Liver (tissue), 9 donors: ENCODE measurements around the gene ZNF217. TPM values are rescaled to one million over a fixed set of nuclear protein-coding genes. Genes with fewer than 3 reads are reported as not detected.

Source experiments
- DNase-seq: peaks from one replicate; pipeline ENCODE4 v3.0.0-alpha.2; 2017; ENCODE audit warnings: low spot score
- H3K27ac ChIP-seq, 2 donors: one replicate each; pipeline ENCODE4 v1.7.0; 2013; ENCODE audit warnings: inconsistent platforms in 2 of 2, low read length in 2 of 2, control low read depth in 1 of 2, low read depth in 1 of 2, mild to moderate bottlenecking in 1 of 2
- H3K27me3 ChIP-seq, 4 donors: one replicate each; pipeline versions ENCODE4 v1.6.1 to v1.7.0; 2013; ENCODE audit warnings: low read length in 3 of 4, inconsistent platforms in 1 of 4, mild to moderate bottlenecking in 1 of 4, moderate library complexity in 1 of 4; ENCODE audit not compliant: control insufficient read depth in 4 of 4, insufficient read depth in 4 of 4
- H3K36me3 ChIP-seq, 4 donors: one replicate each; pipeline versions ENCODE4 v1.6.1 to v1.7.0; 2013; ENCODE audit warnings: low read length in 3 of 4, mild to moderate bottlenecking in 3 of 4, low read depth in 1 of 4, moderate library complexity in 1 of 4; ENCODE audit not compliant: control insufficient read depth in 4 of 4, insufficient read depth in 3 of 4
- H3K4me1 ChIP-seq, 4 donors: one replicate each; pipeline versions ENCODE4 v1.6.1 to v1.7.0; 2013; ENCODE audit warnings: low read length in 3 of 4, mild to moderate bottlenecking in 3 of 4, moderate library complexity in 1 of 4; ENCODE audit not compliant: control insufficient read depth in 4 of 4, insufficient read depth in 4 of 4
- H3K4me3 ChIP-seq, 3 donors: one replicate each; pipeline versions ENCODE4 v1.6.1 to v1.7.0; 2013; ENCODE audit warnings: low read length in 3 of 3, control low read depth in 1 of 3, low read depth in 1 of 3, mild to moderate bottlenecking in 1 of 3
- H3K9ac ChIP-seq, 2 donors: one replicate each; pipeline ENCODE4 v1.7.0; 2013; ENCODE audit warnings: low read length in 2 of 2, mild to moderate bottlenecking in 2 of 2, moderate library complexity in 2 of 2, control low read depth in 1 of 2, low read depth in 1 of 2
- H3K9me3 ChIP-seq, 4 donors: one replicate each; pipeline versions ENCODE4 v1.6.1 to v1.7.0; 2013; ENCODE audit warnings: low read length in 3 of 4; ENCODE audit not compliant: control insufficient read depth in 4 of 4
- EGR1 ChIP-seq, 2 donors: IDR thresholded peaks; 2 replicates each; pipeline ENCODE4 v1.6.1; 2016 to 2018; ENCODE audit warnings: antibody characterized with exemption in 2 of 2, low read depth in 2 of 2
- FOXA2 ChIP-seq: IDR thresholded peaks from 2 replicates; pipeline ENCODE4 v1.6.1; 2016; ENCODE audit warnings: antibody characterized with exemption
- HNF4G ChIP-seq: IDR thresholded peaks from 2 replicates; pipeline ENCODE4 v1.6.1; 2016; ENCODE audit warnings: antibody characterized with exemption
- JUND ChIP-seq, 2 donors: IDR thresholded peaks; 2 replicates each; pipeline ENCODE4 v1.6.1; 2016; ENCODE audit warnings: antibody characterized with exemption in 2 of 2
- NR2F2 ChIP-seq: IDR thresholded peaks from 2 replicates; pipeline ENCODE4 v1.6.1; 2016; ENCODE audit warnings: antibody characterized with exemption
- RAD21 ChIP-seq, 2 donors: IDR thresholded peaks; 2 replicates each; pipeline ENCODE4 v1.6.1; 2016; ENCODE audit warnings: antibody characterized with exemption in 2 of 2, mild to moderate bottlenecking in 2 of 2
- RXRA ChIP-seq, 2 donors: IDR thresholded peaks; 2 replicates each; pipeline ENCODE4 v1.6.1; 2017 to 2018; ENCODE audit warnings: antibody characterized with exemption in 2 of 2, mild to moderate bottlenecking in 1 of 2
- TAF1 ChIP-seq: conservative IDR thresholded peaks from 2 replicates; pipeline ENCODE4 v1.6.1; 2016; ENCODE audit warnings: antibody characterized with exemption, mild to moderate bottlenecking
- YY1 ChIP-seq: IDR thresholded peaks from 2 replicates; pipeline ENCODE4 v1.6.1; 2016; ENCODE audit warnings: antibody characterized with exemption, mild to moderate bottlenecking
- WGBS: extraction: QIAGEN DNeasy Blood & Tissue Kit; methylation state at CpG from one replicate; pipeline ENCODE4 v1.1.7; 2013; 5-methylcytosine and 5-hydroxymethylcytosine counted together
- polyA plus RNA-seq, 2 donors: library from polyadenylated mRNA; stranded (reverse) in 1 of 2; unstranded in 1 of 2; fragments of 200-250 nt in 1 of 2; fragments of >200 nt in 1 of 2; fragmentation: Nextera tagmentation in 1 of 2; extraction: Ambion mirVana in 1 of 2; gene quantifications; one replicate each; pipeline versions ENCODE4 v1.2.1 to v1.2.3, GENCODE V29; 2013 to 2015
- total RNA-seq, 2 donors: library from RNA; depleted of rRNA; stranded (reverse); fragments of >200 nt; gene quantifications; one replicate each; pipeline ENCODE4 v1.2.3, GENCODE V29; 2014
- TF ChIP-seq, protein P1 (sequence below): IDR thresholded peaks from 2 replicates; pipeline ENCODE4 v1.6.1; 2016; ENCODE audit warnings: antibody characterized with exemption
- TF ChIP-seq, protein P2 (sequence below): IDR thresholded peaks from 2 replicates; pipeline ENCODE4 v1.6.1; 2016; ENCODE audit warnings: antibody characterized with exemption
- TF ChIP-seq, protein P3 (sequence below): IDR thresholded peaks from 2 replicates; pipeline ENCODE4 v1.6.1; 2016; ENCODE audit warnings: antibody characterized with exemption
- TF ChIP-seq, protein P4 (sequence below): fragments of 150-350 bp; IDR thresholded peaks from 2 replicates; pipeline ENCODE4 v1.5.1; 2017; ENCODE audit warnings: improper control_type of control experiment, low read depth, low read length; ENCODE audit not compliant: missing input control
- donor health status: healthy.
- donor health status: healthy.
- donor health status: healthy.
- donor health status: healthy.
- donor health status: healthy.

Gene ZNF217
- total and polyA plus RNA-seq, 4 donors = 4.2 to 16.3 (median 11.2) TPM

DNA sequence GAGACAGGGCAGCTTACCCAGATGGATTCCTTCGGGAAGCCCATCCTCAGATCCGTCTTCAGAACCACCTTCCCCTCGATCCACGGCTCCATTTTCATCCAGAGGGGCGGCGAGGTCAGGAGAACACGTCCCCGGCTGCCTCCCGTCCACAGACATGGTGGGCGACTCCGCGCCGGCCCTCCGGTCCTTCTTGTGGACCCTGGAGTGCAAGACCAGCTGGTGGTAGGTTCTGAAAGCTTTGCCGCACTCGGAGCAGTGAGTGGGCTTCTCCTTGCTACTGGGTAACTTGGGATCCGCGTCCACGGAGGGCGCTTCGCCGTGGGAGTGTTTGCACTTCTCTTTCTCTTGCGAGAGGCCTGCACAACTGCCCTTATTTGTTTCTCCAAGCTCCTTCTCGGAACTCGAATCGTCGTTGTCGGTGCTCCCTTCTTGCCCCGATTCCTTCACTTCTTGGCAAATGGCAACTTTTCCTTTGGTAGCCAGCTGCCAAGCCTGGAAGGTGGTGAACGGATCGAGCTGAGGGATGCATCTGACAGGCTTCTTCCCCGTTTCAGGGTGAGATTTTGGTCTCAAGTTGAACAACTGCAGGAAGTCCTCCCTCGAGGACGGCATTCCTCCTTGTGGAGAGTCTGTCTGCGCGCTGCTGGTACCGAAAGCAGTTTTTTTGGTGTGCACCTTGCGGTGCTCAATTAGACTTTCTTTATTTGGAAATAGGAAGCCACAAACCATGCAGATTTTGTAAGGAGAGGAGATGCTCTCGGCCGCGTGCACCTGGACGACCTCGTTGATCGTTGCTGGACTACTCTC, 12.0 kb downstream of the ZNF217 start:
- H3K9ac ChIP-seq = no peak overlapping the region
- H3K36me3 ChIP-seq = peaks cover 14 to 23% (median 17%) of the 10 kb centered on the region in 4 donors
- H3K27ac ChIP-seq = peak overlapping the region in 1 of 2 donors; percentile 54
- 87% methylated on average over 44 of the region's 44 CpGs for WGBS
- TF ChIP-seq HNF4G (no peak), RXRA (IDR thresholded peaks at IDR 0.05) (no peak), YY1 (no peak), FOXA2 (no peak), TAF1 (no peak), NR2F2 (no peak), EGR1 (IDR thresholded peaks at IDR 0.05; ENCODE audit: low read depth in 2 of 2) (no peak), JUND (IDR thresholded peaks at IDR 0.05) (no peak)
- TF ChIP-seq, protein P1, sequence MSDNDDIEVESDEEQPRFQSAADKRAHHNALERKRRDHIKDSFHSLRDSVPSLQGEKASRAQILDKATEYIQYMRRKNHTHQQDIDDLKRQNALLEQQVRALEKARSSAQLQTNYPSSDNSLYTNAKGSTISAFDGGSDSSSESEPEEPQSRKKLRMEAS = no peak
- TF ChIP-seq, protein P2, sequence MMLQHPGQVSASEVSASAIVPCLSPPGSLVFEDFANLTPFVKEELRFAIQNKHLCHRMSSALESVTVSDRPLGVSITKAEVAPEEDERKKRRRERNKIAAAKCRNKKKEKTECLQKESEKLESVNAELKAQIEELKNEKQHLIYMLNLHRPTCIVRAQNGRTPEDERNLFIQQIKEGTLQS = no peak
- TF ChIP-seq, protein P3, sequence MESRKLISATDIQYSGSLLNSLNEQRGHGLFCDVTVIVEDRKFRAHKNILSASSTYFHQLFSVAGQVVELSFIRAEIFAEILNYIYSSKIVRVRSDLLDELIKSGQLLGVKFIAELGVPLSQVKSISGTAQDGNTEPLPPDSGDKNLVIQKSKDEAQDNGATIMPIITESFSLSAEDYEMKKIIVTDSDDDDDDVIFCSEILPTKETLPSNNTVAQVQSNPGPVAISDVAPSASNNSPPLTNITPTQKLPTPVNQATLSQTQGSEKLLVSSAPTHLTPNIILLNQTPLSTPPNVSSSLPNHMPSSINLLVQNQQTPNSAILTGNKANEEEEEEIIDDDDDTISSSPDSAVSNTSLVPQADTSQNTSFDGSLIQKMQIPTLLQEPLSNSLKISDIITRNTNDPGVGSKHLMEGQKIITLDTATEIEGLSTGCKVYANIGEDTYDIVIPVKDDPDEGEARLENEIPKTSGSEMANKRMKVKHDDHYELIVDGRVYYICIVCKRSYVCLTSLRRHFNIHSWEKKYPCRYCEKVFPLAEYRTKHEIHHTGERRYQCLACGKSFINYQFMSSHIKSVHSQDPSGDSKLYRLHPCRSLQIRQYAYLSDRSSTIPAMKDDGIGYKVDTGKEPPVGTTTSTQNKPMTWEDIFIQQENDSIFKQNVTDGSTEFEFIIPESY = no peak
- TF ChIP-seq, protein P4, sequence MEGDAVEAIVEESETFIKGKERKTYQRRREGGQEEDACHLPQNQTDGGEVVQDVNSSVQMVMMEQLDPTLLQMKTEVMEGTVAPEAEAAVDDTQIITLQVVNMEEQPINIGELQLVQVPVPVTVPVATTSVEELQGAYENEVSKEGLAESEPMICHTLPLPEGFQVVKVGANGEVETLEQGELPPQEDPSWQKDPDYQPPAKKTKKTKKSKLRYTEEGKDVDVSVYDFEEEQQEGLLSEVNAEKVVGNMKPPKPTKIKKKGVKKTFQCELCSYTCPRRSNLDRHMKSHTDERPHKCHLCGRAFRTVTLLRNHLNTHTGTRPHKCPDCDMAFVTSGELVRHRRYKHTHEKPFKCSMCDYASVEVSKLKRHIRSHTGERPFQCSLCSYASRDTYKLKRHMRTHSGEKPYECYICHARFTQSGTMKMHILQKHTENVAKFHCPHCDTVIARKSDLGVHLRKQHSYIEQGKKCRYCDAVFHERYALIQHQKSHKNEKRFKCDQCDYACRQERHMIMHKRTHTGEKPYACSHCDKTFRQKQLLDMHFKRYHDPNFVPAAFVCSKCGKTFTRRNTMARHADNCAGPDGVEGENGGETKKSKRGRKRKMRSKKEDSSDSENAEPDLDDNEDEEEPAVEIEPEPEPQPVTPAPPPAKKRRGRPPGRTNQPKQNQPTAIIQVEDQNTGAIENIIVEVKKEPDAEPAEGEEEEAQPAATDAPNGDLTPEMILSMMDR = no peak
- no peaks in the 10 kb centered on the region for H3K27me3 ChIP-seq
- no peaks in the 10 kb centered on the region for H3K9me3 ChIP-seq
- H3K4me3 ChIP-seq = no peak overlapping the region
- no peak for DNase-seq
- H3K4me1 ChIP-seq = peaks cover 10 to 38% (median 26%) of the 10 kb centered on the region in 4 donors

DNA sequence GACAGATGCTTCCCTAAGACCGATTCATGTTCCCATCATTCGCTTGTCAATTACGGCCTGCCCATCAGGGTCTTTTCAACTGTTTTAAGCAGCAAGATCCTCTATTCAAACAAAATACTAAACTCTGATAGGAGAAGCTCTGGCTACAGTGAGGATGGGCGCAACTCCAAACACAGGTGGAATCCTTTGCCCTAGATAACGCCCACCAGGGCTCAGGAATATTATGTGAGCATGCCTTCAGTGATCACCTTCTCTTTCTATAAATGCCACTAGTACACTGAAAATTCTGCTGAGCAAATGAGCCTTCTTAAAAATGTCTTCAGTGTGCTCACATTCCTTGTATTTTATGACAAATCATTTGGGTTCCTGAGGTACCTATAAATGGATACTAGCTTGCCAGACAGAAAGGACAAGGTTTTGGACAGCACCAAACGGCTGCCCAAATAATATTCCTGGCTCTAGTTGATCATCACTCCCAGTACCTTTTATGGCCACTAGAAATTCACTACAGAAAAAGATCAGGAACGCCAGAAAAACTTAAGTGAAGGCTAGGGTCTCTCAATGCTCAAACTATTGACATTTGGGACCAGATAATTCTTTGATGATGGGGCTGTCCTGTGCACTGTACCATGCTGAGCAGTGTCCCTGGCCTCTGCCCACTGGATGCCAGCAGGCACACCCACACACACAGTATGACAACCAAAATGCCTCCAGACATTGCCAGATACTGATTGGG, 13.1 kb downstream of the ZNF217 start:
- Histone ChIP-seq H3K27me3 (no peaks in the 10 kb centered on the region), H3K36me3 (peaks cover 23 to 33% (median 28%) of the 10 kb centered on the region in 4 donors), H3K4me3 (no peak overlapping the region), H3K4me1 (peaks cover 10 to 38% (median 24%) of the 10 kb centered on the region in 4 donors), H3K27ac (peak overlapping the region; percentile 84 to 86), H3K9ac (peak overlapping the region in 1 of 2 donors; percentile 19), H3K9me3 (no peaks in the 10 kb centered on the region)
- no peak for DNase-seq
- TF ChIP-seq YY1 (no peak), RAD21 (IDR thresholded peaks at IDR 0.05) (peak in 1 of 2 donors; percentile 18)
- 67% methylated on average over 7 of the region's 7 CpGs for WGBS
